ENCODE measurements around the gene FHIT. TPM values are rescaled to one million over a fixed set of nuclear protein-coding genes. Genes with fewer than 3 reads are reported as not detected.

FHIT gene
- total and polyA plus RNA-seq, 2 experiments from 2014 or later: 0.22 to 0.90 TPM

DNA sequence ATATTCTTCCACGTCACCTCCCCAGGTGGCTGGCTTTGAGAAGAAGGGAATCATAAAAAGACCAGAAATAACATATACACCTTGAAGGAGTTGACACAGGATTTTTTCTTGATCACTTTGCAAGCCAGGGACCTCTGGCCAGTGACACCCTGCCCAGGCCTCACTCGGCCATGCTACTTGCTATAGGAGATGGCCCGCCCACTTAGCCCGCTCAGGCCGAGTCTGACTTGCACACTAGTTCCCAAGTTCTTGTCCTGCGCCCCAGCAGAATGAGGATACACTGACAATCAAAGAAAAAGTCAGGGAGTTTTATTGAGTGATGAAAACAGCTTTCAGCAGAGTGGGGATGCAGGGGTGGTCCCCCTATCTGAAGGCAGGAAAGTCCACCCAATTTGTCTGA lies 1155.3 kb downstream of the FHIT start:
- TF ChIP-seq EZH2 (IDR thresholded peaks at IDR 0.05; ENCODE audit: insufficient read depth, poor library complexity, severe bottlenecking) (no peak), EZH2phosphoT487 (IDR thresholded peaks at IDR 0.05; ENCODE audit: insufficient read depth, low read depth) (no peak)
- in situ Hi-C loops (cut with MboI): no loop called here
- no peaks in the 10 kb centered on the region for H4K20me1 ChIP-seq (ENCODE audit: insufficient read depth)

GRCh38 chr3:60095516-60095915 lies 1155.7 kb downstream of the FHIT start:
- Histone ChIP-seq H4K20me1 (ENCODE audit: insufficient read depth) (no peaks in the 10 kb centered on the region), H3K9me2 (ENCODE audit: insufficient read depth) (no peaks in the 10 kb centered on the region), H3K4me3 (no peak overlapping the region), H3K36me3 (ENCODE audit: low read depth) (no peaks in the 10 kb centered on the region), H3K9ac (no peak overlapping the region), H3K27me3 (replicated peaks; ENCODE audit: insufficient read depth) (no peaks in the 10 kb centered on the region), H3K4me2 (ENCODE audit: unreplicated experiment) (no peak overlapping the region), H3K79me2 (ENCODE audit: insufficient read depth) (no peaks in the 10 kb centered on the region), H3K9me3 (ENCODE audit: low read depth) (no peaks in the 10 kb centered on the region), H2AFZ (no peak overlapping the region), H3F3A (ENCODE audit: insufficient read depth) (no peaks in the 10 kb centered on the region), H3K27ac (no peak overlapping the region), H3K4me1 (ENCODE audit: insufficient read depth) (no peaks in the 10 kb centered on the region)
- in situ Hi-C loops (cut with MboI): no loop called here
- no peak for DNase-seq
- 43 to 49% methylated on average over 4 of the region's 4 CpGs for WGBS, 2 experiments (ENCODE audit: low coverage in 1 of 2, low lambda C conversion rate in 2 of 2, missing lambda C conversion rate in 2 of 2)
- TF ChIP-seq EZH2 (IDR thresholded peaks at IDR 0.05; ENCODE audit: insufficient read depth, poor library complexity, severe bottlenecking) (no peak), EZH2phosphoT487 (IDR thresholded peaks at IDR 0.05; ENCODE audit: insufficient read depth, low read depth) (no peak)

More for the DNA sequence above, 1155.3 kb downstream of the FHIT start:
- Histone ChIP-seq H3K4me1 (ENCODE audit: insufficient read depth) (no peaks in the 10 kb centered on the region), H3K9me3 (ENCODE audit: low read depth) (no peaks in the 10 kb centered on the region), H3K4me2 (ENCODE audit: unreplicated experiment) (no peak overlapping the region), H3K79me2 (ENCODE audit: insufficient read depth) (no peaks in the 10 kb centered on the region), H3K27ac (no peak overlapping the region), H2AFZ (no peak overlapping the region), H3K9ac (no peak overlapping the region), H3K36me3 (ENCODE audit: low read depth) (no peaks in the 10 kb centered on the region), H3F3A (ENCODE audit: insufficient read depth) (no peaks in the 10 kb centered on the region), H3K27me3 (replicated peaks; ENCODE audit: insufficient read depth) (no peaks in the 10 kb centered on the region), H3K4me3 (no peak overlapping the region), H3K9me2 (ENCODE audit: insufficient read depth) (no peaks in the 10 kb centered on the region)
- DNase-seq: no peak
- 48 to 51% methylated on average over 6 of the region's 6 CpGs for WGBS, 2 experiments (ENCODE audit: low coverage in 1 of 2, low lambda C conversion rate in 2 of 2, missing lambda C conversion rate in 2 of 2)

GRCh38 chr3:60094392-60094947 lies 1156.8 kb downstream of the FHIT start:
- H3K9me2 ChIP-seq (ENCODE audit: insufficient read depth): no peaks in the 10 kb centered on the region
- no peak overlapping the region for H2AFZ ChIP-seq
- TF ChIP-seq EZH2 (IDR thresholded peaks at IDR 0.05; ENCODE audit: insufficient read depth, poor library complexity, severe bottlenecking): no peak
- TF ChIP-seq EZH2phosphoT487 (IDR thresholded peaks at IDR 0.05; ENCODE audit: insufficient read depth, low read depth): no peak
- H3K27ac ChIP-seq: no peak overlapping the region
- H3K9ac ChIP-seq: no peak overlapping the region
- WGBS, 2 experiments (ENCODE audit: low coverage in 1 of 2, low lambda C conversion rate in 2 of 2, missing lambda C conversion rate in 2 of 2): 63 to 64% methylated on average over 3 of the region's 3 CpGs
- no peaks in the 10 kb centered on the region for H3F3A ChIP-seq (ENCODE audit: insufficient read depth)
- H3K4me2 ChIP-seq (ENCODE audit: unreplicated experiment): no peak overlapping the region
- H3K36me3 ChIP-seq (ENCODE audit: low read depth): no peaks in the 10 kb centered on the region
- no peaks in the 10 kb centered on the region for H3K79me2 ChIP-seq (ENCODE audit: insufficient read depth)
- H3K27me3 ChIP-seq (replicated peaks; ENCODE audit: insufficient read depth): no peaks in the 10 kb centered on the region
- no peak for DNase-seq
- no peak overlapping the region for H3K4me3 ChIP-seq
- no peaks in the 10 kb centered on the region for H3K9me3 ChIP-seq (ENCODE audit: low read depth)
- no peaks in the 10 kb centered on the region for H3K4me1 ChIP-seq (ENCODE audit: insufficient read depth)
- in situ Hi-C loops (cut with MboI): no loop called here
- no peaks in the 10 kb centered on the region for H4K20me1 ChIP-seq (ENCODE audit: insufficient read depth)

DNA sequence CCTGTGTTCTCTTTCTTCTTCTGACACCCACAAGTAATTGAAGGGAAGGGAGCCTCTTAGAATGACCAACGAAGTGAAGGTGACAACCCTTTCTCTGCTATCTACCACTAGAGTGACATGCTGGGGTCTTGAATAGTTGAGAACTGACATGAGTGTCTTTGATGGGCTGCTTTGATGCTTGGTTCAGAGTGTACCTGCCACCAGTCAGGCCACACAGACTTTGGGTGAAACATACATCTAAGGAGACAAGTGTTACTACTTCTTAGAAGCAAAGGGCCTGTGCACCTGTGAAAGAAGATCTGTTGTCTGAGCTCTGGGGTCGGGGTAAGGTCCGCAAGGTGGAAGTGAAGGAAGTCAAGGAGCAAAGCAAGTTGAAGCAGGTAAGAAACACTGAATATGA lies 1160.7 kb downstream of the FHIT start:
- TF ChIP-seq EZH2phosphoT487 (IDR thresholded peaks at IDR 0.05; ENCODE audit: insufficient read depth, low read depth) (no peak), EZH2 (IDR thresholded peaks at IDR 0.05; ENCODE audit: insufficient read depth, poor library complexity, severe bottlenecking) (no peak)
- no peaks in the 10 kb centered on the region for H3K27me3 ChIP-seq (replicated peaks; ENCODE audit: insufficient read depth)
- H3K79me2 ChIP-seq (ENCODE audit: insufficient read depth): no peaks in the 10 kb centered on the region
- no peak overlapping the region for H2AFZ ChIP-seq
- H3K9me2 ChIP-seq (ENCODE audit: insufficient read depth): no peaks in the 10 kb centered on the region
- H3K4me1 ChIP-seq (ENCODE audit: insufficient read depth): no peaks in the 10 kb centered on the region
- no peaks in the 10 kb centered on the region for H3K36me3 ChIP-seq (ENCODE audit: low read depth)
- no peaks in the 10 kb centered on the region for H3F3A ChIP-seq (ENCODE audit: insufficient read depth)
- no peaks in the 10 kb centered on the region for H3K9me3 ChIP-seq (ENCODE audit: low read depth)
- no peak overlapping the region for H3K27ac ChIP-seq
- H3K4me3 ChIP-seq: no peak overlapping the region
- no peak overlapping the region for H3K9ac ChIP-seq
- no peaks in the 10 kb centered on the region for H4K20me1 ChIP-seq (ENCODE audit: insufficient read depth)
- DNase-seq: no peak
- in situ Hi-C loops (cut with MboI): no loop called here
- WGBS, 2 experiments (ENCODE audit: low coverage in 1 of 2, low lambda C conversion rate in 2 of 2, missing lambda C conversion rate in 2 of 2): 36 to 43% methylated on average over 3 of the region's 3 CpGs
- no peak overlapping the region for H3K4me2 ChIP-seq (ENCODE audit: unreplicated experiment)

DNA sequence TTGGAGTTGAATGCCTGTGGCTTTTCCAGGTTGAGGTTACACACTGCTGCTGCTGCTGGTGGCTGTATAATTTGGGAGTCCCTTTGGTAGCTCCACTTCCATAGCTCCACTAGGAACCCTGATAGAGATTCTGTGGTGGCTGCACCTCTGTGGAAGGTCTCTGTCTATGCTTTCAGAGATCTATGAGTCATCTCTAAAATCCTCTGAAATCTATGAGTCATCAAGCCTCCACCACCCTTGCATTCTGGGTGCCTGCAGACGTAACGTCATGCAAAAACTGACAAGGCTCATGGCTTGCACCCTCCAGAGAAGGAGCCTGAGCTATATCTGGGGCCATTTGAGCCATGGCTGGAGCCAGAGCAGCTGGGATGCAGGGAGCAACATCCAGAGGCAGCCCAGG lies 1164.4 kb downstream of the FHIT start:
- Histone ChIP-seq H3K4me1 (ENCODE audit: insufficient read depth) (no peaks in the 10 kb centered on the region), H4K20me1 (ENCODE audit: insufficient read depth) (no peaks in the 10 kb centered on the region), H3K79me2 (ENCODE audit: insufficient read depth) (no peaks in the 10 kb centered on the region), H3K4me3 (no peak overlapping the region), H3F3A (ENCODE audit: insufficient read depth) (no peaks in the 10 kb centered on the region), H3K9ac (no peak overlapping the region), H3K36me3 (ENCODE audit: low read depth) (no peaks in the 10 kb centered on the region), H3K27me3 (replicated peaks; ENCODE audit: insufficient read depth) (no peaks in the 10 kb centered on the region), H3K9me3 (ENCODE audit: low read depth) (no peaks in the 10 kb centered on the region), H3K9me2 (ENCODE audit: insufficient read depth) (no peaks in the 10 kb centered on the region), H3K4me2 (ENCODE audit: unreplicated experiment) (no peak overlapping the region), H3K27ac (no peak overlapping the region), H2AFZ (no peak overlapping the region)
- WGBS, 2 experiments (ENCODE audit: low coverage in 1 of 2, low lambda C conversion rate in 2 of 2, missing lambda C conversion rate in 2 of 2): 30 to 40% methylated on average over 2 of the region's 2 CpGs
- in situ Hi-C loops (cut with MboI): no loop called here
- DNase-seq: peak; percentile 59
- no peak for TF ChIP-seq EZH2phosphoT487 (IDR thresholded peaks at IDR 0.05; ENCODE audit: insufficient read depth, low read depth)
- no peak for TF ChIP-seq EZH2 (IDR thresholded peaks at IDR 0.05; ENCODE audit: insufficient read depth, poor library complexity, severe bottlenecking)

Measured in GM23248 (cell line).